ENCODE data around the gene TMEM150B.

The TMEM150B gene

DNA sequence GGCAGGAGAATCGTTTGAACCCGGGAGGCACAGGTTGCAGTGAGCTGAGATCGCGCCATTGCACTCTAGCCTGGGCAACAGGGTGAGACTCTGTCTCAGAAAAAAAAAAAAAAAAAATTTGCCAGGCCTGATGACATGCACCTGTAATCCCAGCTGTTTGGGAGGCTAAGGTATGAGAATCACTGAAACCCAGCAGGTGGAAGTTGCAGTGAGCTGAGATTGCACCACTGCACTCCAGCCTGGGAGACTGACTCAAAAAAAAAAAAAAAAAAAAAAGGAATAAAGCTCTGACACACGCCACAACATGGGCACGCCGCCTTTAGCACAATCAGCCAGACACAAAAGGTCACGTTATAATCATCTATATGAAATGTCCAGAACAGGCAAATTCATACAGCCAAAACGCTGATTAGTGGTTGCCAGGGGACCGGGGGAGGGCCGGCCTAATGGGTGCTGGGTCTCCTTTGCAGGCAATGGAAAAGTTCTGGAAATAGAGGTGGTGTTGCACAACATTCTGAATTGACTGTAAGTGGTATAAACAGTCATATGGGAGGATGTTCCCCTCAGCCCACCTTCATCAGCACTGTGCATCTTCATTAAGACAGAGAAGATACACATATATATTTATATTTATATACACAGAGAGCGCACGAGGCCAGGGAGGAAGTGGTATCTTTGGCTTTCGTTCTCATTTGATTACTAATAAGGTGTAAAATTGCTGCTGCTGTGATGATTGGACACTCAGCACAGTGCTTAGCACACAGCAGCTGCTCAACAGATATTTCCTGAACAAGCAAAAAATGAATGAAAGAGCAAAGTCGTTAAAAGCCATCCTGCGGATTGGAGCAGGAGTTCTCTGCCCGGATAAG is 49.1 kb downstream of the TMEM150B start:
- peak; percentile 25 for DNase-seq

DNA sequence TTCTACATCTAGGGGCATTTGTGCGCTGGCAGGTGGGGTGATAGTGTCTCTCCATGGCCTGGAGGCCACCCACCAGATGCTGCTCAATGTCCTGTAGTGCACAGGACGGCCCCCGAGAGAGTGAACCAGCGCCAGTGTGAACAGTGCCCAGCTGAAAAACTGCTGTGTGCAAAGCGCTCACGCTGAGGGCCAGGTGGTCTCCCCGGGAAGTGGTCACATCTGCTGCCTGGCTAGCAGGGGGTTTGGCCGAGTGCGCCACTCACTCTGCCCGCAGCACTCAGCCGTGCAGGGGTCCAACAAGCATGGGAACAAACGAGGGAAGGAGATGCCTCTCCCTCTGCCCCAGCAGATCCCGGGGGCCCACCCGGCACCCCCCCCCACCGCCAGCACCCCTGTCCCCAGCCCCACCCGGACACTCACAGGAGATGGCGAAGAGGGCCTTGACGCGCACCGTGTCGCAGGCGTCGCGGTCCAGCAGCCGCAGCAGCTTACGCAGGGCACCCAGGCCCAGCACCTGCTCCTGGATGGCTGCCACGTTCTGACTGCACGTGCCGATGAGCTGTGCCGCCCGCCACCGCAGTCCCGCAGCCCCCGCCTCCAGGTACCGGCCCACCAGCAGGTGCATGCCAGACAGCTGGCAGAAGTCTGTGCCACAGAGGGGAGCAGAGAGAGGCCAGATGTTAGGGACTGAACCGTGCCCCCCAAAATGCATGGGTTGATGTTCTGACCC is 51.0 kb downstream of the TMEM150B start:
- DNase-seq, result no peak

DNA sequence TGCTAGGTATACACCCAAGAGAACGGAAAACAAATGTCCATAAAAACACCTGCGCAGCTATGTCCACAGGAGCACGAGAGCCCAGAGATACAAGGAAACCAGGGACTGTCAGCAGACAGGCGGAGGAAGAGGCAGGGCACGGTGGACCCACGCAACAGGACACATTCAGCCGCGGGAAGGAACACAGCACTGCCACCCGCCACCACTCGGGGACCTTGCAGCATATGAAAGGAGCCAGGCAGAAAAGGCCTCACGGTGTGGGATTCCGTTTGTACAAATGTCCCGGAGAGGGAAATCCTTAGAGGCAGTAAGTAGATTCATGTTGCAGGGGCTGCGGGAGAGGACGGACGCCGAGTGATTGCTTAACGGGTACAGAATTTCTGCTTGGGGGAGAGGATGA is 53.0 kb downstream of the TMEM150B start:
- DNase-seq, result no peak

DNA sequence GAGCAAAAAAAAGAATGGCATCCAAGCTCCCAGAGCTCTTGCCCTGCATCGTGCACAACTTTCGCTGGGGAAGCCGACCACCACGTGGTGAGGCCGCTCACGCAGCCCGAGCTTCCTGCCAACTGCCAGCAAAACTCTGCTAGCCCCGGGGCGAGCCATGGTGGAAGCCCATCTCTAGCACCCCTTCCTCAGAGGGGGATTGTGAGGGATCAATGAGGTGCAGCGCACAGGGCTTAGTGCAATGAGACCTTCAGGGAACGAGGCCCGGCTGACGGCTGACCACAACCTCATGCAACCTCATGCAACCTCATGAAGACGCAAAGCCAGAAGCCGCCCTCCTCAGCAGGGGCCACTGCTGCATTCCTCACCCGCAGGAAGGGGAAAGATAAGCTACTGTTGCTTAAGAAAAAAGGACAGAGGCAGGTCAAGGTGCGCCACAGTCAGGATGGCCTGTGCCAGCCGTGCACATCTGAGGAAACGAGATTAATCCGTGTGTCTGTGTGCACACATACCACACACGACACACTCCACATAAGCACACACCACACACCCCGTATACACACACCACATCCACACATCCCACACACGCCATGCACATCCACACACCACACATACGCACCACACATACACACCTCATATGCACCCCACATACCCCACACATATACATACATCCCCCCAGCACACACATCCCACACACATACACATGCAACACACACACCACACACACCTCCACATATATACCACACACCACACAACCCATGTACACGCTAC is 54.8 kb downstream of the TMEM150B start:
- DNase-seq, result no peak

DNA sequence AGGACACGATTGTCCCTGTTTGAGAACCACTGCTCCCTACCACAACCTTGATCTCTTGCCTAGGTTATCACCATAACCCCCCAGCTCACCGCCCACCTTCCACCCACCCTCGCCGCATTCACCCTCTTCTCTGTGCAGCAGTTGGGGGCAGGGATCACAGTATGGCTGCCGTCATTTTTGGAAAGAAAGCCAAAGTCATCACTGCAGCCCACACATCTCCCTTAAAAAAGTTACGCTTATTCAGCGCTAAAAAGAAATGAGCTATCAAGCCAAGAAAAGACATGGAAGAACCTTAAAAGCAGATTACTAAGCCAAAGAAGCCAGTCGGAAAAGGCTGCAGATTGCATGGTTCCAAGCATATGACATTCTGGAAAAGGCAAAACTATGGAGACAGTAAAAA is 55.8 kb downstream of the TMEM150B start:
- no peak for DNase-seq

DNA sequence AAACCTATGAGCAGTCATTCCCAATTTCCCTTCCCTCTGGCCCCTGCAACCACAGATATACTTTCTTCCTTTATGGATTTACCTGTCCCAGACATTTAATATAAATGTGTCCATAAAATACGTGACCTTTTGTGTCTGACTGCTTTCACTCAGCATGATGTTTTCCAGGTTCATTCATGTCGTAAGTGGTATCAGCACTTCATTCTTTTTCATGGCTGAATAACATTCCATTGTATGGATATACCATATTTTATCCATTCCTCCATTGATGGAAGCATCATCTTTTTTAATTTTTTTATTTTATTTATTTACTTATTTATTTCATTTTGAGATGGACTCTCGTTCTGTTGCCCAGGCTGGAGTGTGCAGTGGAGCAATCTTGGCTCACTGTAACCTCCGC is 58.3 kb downstream of the TMEM150B start:
- no peak for DNase-seq

DNA sequence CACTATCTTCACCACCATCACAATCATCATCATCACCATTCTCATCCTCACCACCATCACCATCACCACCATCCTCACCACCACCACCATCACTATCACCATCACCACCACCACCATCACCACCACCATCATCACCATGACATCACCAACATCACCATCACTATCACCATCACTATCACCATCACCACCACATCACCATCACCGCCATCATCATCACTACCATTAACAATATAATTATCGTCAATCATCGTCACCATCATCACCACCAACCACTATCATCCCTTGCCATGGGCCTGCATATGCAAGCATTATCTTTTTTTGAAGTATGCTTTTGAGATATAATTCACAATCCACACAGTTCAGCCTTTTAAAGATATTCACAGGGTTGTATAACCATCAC is 58.7 kb downstream of the TMEM150B start:
- DNase-seq, result no peak

DNA sequence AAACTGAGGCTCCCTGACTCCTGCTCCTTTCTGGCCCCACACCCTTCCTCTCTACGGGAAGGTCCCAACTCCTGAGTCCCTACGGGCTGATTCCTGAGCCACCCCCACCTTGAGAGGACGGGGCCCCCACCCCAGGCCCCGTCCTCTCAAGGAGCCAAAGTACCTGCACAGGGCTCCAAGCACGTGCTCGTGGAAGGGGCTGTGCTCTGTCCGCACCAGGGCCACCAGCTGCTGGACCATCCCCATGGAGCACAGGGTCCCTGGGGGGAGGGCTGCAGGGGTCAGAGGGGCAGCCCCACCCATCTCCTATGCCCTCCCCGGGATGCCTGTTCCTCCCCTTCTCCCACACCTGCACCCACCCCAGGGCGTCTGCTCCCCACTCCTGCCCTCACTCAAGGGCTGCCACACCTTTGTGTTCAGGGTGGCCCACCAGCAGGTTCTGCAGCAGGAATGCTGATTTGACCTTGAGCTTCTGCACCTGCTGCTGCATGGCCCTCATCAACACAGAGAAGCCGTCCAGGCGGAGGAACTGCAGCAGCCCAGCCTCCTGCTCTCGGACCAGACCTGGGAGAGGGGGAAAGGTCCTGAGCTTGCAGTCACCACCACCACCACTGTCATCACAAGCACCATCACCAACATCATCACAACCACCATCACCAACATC is 59.3 kb downstream of the TMEM150B start:
- DNase-seq, result no peak

DNA sequence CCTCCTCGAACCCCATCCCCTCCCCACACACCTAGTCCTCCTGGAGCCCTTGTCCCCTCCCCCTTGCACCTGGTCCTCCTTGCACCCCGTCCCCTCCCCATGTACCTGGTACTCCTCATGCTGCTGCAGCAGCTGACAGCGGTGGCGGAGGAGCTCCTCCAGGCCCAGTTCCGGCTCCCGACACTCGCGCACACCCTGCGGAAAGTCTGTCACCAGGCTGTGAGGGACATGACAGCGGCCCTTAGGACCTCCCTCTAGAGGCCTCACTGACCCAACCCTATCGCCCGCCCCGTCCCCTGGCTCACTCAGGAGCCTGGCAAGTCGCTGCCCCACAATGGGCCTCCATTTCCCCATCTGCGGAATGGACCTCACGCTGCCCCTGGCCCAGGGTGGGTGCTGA is 60.0 kb downstream of the TMEM150B start:
- DNase-seq, result no peak

DNA sequence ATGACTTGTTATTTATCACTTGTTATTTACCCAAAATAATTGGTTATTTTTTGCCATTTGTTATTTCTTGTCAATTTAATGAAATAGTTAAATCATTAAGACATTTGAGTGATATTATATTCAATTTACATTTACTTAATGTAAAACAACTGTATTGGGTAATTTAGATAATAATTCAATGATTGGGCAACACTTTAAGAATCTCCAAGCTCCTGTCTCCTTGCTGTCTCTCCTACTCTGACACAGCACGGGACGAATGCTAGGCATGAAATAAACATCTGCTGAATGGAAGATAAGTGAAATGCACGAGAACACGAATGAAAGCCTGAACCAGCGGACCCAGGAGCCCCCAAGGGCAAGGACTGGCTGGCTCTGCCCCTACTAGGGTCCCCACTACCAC is 60.6 kb downstream of the TMEM150B start:
- no peak for DNase-seq

Data from NK-92 treated with Interleukin-12 subunit alpha and Interleukin-12 subunit beta, amount 100 ng/mL, for 24 hours (cell line).